HG03520 (cell line): ENCODE measurements around the gene IL17C.

Experiments used
- ATAC-seq: cut with Tn5 transposase; IDR thresholded peaks from one replicate; pipeline ENCODE4 v1.9.1; 2021; ENCODE audit warnings: mild to moderate bottlenecking, moderate library complexity; ENCODE audit not compliant: unreplicated experiment

The IL17C gene, protein sequence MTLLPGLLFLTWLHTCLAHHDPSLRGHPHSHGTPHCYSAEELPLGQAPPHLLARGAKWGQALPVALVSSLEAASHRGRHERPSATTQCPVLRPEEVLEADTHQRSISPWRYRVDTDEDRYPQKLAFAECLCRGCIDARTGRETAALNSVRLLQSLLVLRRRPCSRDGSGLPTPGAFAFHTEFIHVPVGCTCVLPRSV

DNA sequence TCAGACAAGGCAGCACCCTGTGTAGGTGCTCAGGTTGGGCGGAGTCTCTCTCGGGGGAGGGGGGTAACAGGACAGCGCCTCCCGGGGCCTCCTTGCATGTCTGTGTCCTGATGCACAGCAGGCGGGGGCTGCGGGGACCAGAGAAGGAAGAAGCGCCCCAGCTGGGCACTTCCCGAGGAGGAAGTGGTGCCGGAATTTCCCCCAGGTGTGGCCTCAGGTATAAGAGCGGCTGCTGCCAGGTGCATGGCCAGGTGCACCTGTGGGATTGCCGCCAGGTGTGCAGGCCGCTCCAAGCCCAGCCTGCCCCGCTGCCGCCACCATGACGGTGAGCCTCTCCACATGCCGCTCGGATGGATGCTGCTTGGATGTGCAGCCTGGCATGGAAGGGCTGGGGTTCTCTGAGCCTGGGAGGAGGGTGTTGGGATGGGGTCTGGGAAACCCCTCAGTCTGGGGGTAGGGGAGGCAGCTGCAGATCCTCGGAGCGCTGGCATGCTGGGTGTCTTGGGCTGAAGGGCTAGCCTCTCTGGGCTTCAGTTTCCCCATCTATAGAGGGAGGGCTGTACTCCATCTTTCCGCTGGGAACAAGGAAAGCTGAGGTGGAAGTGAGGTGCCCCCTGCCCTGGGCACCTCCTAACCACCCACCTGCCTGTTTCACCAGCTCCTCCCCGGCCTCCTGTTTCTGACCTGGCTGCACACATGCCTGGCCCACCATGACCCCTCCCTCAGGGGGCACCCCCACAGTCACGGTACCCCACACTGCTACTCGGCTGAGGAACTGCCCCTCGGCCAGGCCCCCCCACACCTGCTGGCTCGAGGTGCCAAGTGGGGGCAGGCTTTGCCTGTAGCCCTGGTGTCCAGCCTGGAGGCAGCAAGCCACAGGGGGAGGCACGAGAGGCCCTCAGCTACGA lies at the start of gene IL17C:
Gene IL17C, plus strand, starts transcription at position 250 of the 908 bp plus-strand sequence. Its CDS starts 70 bp downstream, at position 320.
- ATAC-seq, result no peak

DNA sequence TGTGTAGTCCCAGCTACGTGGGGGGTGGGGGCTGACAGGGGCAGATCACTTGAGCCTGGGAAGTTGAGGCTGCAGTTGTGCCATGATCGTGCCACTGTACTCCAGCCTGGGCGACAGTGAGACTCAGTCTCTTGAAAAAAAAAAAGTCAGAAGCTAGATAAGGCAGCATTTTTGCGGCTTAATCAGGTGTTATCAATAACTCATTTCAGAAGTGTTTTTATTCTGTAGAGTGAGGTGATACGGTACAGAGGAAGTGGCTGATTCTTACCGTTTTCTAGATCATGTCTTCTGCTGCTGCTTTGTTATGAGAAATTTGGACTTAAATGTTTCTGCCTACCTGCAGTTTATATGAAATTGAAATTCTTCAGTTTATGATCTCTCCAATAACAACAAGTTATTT lies 49.6 kb upstream of the IL17C start:
- no peak for ATAC-seq

DNA sequence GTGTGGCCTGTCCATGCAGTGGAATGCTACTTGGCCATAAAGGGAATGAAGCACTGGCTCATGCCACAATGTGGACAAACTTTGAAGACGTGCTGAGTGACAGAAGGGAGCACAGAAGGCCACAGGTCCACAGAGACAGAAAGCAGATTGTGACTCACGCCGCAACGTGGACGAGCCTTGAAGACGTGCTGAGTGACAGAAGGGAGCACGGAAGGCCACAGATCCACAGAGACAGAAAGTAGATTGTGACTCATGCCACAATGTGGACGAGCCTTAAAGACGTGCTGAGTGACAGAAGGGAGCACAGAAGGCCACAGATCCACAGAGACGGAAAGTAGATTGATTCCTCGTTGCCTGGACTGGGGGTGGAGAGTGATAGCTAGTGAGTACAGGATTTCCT lies 48.9 kb upstream of the IL17C start:
- no peak for ATAC-seq

DNA sequence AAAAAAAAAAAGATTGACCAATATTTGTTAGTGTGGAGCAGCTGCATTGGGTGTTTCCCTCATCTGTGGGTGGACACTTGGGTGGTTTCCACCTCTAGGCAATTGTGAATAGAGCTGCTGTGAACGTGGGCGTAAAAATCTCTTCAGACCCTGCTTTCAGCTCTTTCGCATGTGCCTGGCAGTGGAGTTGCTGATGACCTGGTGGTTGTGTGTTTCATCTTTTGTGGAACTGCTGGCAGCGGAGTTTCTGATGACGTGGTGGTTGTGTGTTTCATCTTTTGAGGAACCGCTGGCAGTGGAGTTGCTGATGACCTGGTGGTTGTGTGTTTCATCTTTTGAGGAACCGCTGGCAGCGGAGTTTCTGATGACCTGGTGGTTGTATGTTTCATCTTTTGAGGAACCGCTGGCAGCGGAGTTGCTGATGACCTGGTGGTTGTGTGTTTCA lies 46.8 kb upstream of the IL17C start:
- peak; percentile 50 for ATAC-seq

DNA sequence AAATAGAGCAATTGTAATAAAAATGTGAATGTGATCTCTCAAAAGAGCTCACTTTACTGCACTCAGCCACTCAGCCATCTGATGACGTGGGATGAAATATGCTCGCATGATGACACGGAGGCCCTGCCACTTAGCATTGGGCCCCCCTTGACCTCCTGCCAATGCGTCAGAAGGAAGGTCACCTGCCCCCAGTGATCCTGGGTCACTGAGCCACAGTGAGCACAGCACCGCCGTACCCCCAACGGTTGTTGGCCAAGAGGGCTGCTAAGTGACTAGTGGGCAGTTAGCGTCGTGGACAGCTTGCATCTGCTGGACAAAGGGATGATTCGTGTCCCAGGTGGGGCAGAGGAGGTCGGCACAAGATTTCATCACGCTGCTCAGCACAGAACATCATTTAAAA lies 45.3 kb upstream of the IL17C start:
- no peak for ATAC-seq

DNA sequence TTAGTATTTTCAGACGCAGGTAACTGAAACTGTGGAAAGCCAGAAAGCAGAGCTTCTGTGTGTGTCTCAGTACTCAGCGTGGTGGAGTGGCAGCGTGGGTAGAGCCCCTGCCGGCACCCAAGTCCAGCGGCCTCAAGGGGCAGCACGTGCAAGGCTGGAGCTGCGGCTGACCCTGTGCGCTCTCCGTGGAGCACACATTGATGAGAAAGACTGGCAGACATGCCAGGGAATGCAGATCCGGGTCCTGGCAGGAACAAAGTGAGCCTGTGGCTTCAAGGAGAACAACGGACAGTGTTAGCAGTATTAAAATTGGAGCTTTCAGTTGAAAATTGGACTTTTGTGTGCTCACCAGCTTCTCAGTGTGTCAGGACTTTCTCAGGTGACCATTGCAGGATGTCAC lies 44.9 kb upstream of the IL17C start:
- ATAC-seq, result no peak

DNA sequence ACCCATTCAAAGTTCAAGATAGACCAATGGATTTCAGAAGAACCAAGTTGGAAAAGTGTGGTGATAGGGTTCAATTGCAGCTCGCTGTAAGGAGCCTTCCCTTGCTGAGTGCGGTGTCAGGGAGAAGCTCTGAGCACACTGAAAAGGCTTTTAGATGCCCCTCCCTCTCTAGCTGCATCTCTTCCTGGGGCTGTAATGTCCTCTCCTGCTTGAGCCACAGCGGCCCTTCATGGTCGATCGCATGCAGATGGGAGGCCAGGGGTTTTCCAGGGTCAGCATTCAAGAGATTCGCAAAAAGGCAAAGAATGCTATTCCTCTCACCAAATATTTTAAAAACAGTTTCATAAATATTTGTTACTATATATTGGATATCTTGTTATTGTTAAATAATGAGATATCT lies 44.5 kb upstream of the IL17C start:
- ATAC-seq, result no peak

DNA sequence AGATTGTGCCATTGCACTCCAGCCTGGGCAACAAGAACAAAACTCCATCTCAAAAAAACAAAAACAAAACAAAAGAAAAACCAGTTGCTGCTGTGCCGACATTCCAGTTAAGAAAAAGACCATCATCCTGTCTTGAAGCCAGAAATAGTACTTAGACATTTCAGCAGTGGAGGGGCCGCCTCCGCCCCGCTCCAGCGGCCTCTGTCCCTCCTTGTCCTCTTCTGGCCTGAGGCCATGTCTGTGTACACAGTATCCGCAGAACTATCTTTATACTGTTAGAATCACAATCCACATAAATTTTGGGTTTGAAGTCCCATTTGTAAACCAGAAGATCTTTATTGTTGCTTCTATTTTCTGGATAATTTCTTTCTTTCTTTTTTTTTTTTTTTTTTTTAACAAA lies 43.3 kb upstream of the IL17C start:
- ATAC-seq, result no peak

DNA sequence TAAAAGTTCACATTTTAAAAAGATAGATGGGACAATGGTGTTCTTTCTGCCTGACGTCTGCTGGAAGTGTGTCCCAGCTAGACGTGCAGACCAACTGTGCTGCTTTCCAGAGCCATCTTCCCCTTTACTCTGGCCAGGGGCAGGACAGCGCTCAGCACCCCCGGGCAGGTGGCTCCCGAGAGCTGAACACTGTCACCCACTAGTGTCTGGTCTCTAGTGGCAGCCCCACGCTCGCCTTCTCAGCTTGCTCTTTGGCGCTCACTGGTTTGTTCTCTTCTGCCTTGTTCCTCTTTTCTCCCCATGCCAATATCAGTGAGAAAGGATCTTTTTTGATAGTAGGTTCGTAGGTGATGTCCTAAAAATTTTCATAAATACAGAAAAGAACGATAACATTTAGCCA lies 42.5 kb upstream of the IL17C start:
- ATAC-seq, result no peak

DNA sequence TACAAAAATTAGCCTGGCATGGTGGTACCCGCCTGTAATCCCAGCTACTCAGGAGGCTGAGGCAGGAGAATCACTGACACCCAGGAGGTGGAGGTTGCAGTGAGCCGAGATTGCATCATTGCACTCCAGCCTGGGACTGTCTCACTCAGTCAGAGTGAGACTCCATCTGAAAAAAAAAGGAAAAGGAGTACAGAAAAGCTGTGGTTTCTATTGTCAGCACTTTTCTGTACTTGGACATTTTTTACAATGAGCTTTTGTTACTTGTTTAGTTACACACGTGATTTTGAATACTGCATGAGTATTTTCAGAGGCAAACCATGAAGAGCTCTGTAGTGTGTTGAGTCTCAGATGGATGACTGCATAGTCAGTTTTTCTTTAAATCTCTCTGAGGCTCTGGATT lies 41.9 kb upstream of the IL17C start:
- ATAC-seq, result no peak

DNA sequence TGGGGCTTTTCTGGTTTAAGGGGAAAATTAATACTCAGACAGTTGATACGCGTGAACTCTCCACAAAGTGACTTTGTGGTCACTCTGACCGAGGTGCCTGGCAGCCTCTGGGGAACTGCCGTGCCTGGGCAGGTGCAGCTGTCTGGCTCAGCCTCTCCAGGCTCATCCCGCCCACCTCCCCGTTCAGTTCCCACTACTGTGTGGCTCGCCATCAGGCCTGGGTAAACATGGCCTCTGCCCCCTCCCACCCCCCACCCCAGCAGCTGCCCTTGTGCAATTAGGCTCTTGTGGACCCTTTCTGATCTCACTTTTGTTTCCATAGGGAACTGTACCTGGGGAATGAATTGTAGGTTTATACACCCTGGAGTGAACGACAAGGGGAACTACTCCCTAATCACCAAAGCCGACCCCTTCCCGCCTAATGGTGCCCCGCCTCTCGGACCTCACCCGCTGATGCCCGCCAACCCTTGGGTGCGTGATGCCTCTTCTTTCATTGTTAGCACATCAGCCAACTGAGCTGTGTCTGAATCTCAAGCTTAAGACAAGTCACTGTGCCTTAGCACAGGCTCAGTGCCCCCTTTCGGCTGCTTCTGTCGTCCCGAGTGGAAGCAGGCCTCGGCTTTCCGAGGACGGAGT lies 40.4 kb upstream of the IL17C start:
- no peak for ATAC-seq

DNA sequence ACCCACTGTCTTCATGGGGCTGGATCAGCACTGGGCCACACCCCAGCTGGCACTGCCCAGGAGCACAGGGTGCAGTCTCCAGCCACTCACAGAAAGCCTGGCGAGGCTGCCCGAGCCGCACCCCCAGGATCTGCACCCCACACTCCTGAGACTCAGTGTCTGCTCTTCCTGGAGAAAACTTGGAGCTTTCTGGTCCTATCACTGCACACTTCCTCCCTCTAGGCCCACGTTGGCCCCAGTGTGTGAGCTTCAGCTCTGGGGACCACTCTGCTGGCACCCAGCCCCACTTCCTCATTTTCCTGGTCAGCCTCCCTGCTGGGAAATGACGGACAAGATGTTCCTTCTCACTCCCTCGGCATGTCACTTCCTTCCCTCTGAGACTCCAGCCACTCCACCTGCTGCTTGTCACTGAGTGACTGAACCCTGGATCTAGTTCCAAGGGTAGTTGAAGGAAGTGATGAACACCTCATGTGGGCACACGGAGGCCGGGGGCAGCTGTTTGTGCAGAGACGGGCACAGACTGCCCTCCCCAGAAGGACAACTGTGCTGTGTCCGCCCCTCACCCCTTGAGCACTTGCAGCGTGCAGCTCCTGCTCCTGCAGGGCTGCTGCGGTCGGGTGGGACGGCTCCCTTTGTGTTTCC lies 39.2 kb upstream of the IL17C start:
- no peak for ATAC-seq

DNA sequence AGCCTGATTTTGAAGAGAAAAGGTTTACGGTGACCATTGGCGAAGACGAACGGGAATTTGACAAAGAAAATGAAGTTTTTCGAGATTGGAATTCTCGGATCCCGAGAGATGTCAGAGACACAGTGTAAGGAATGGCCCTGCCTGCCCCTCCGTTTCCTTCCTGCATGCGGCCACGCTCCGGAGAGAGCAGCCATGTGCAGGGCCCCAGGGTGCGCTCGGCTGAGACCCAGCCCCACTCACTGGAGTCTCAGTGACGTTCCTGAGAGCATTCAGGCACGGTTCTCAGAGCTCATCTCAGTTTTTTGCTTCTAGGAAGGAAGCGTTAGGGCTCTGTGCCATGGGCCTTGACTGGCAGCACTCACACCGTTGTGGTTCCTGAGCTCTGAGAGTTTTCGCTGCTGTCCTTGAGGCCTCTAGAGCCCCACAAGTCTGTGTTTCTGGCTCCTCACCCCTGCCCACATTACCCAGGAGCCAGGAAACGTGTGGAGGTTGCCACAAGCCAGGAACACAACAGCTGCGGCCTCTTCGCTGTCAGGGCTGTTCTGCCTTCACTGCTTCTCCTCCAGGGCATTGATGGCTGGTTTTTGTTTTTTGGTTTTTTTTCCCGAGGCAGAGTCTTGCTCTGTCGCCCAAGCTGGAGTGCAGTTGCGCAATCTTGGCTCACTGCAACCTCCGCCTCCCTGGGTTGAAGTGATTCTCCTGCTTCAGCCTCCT lies 38.4 kb upstream of the IL17C start:
- ATAC-seq, result no peak

DNA sequence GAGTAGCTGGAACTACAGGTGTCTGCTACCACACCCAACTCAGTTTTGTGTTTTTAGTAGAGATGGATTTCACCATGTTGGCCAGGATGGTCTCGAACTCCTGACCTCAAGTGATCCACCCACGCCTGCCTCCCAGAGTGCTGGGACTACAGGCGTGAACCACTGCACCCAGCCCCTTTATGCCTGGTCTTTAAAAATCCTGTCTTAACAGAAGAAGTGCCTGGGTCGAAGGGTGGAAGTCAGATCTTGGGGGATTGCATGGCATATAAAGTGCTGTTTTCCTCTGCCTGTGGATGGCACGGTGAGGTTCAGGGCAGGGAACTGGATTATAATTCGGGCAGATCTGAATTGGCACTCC lies 37.9 kb upstream of the IL17C start:
- ATAC-seq, result no peak

DNA sequence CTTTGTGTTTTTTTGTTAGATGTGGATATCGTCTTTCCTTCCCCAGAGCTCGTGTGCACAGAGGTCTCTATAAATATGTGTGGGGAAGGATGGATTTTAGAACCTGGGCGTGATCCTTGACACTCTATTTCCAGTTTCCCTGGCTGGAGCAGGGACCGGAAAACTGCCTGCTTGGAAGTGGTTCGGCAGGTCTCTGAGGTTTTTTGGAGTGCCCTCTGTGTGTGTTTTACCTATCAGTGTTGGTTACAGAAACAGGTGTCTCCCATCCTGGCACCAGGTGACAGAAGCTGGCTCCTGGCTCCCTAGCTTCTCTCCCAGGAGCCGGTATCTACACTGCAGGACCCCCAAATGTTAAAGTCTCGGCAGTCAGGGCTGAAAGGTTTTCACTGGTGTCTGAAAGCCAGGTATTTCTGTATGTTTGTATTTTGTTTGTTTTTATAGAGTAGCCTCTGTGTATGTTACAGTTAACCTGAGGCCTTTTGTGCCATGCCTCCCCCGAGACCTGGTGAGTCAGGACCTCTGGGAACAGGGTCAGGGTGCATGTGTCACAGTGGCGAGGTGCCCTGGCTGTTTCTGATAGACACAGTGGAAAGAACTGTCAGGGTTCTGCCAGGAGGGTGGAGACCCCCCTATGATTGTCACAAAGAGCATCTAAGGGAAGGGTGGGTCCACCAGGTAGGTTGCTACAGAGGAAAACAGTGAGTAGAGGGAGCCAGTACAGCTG lies 36.9 kb upstream of the IL17C start:
- no peak for ATAC-seq

DNA sequence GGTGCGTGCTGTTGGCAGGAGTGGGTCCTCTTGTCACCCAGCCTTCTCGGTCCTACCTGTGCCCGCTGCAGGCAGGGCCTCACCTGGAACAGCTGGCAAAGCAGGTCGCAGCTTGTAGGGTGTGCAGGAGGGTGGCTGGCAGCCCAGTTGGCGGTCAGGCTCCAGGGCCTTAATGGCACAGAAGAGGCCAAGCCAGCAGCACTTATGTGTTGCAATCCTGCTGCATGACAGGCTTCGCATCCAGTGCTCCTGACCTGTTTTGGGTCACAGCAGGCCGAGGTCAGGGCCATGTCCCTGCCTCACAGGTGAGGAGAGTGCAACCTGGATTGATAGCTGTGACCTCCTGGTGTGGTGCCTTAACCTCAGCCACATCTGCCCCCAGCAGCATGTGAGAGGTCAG lies 36.3 kb upstream of the IL17C start:
- no peak for ATAC-seq

DNA sequence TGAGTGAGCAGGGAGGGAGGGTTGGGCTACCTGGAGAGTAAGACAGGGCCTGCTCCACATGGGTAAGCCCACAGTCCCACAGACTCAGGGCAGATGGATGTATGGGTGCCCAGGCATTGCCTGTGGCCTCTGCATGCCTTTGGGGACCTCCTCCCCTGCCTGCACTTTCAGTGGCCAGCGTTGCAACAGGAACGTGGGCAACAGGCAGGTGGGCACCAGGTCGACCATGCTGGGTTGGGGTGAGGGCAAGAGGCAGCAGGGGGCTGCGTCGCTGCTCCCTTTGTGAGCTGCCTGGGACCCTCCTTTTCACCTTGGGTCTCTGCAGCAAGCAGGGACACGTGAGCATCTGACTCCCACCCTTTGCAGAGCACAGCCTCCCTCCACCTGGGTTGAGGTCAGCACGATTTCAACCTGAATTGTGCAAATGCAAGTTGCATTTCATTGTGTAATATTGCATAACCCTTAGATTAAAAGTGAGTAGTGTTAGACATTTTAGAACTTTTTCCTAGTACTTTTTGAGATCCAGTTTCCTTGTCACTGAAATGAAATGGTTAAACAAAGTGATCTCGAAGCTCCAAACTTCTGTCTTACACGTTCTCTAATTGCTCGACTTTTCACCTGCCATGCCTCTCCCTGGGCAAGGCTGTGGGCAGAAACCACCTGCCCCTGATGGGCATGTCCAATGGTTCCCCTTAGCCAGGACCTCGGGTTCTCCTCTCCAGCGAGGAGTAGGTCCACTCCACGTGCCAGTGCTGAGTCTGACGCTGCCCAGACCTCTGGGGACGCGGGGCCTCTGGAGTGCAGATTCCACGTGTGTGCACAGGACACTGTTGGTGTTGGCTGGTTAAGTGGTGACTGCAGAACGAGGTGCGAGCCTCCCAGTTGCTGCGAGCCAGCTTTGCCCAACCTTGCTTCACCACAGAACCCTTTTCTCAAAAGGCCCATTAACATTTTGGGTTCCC lies 32.9 kb upstream of the IL17C start:
- ATAC-seq, result no peak

DNA sequence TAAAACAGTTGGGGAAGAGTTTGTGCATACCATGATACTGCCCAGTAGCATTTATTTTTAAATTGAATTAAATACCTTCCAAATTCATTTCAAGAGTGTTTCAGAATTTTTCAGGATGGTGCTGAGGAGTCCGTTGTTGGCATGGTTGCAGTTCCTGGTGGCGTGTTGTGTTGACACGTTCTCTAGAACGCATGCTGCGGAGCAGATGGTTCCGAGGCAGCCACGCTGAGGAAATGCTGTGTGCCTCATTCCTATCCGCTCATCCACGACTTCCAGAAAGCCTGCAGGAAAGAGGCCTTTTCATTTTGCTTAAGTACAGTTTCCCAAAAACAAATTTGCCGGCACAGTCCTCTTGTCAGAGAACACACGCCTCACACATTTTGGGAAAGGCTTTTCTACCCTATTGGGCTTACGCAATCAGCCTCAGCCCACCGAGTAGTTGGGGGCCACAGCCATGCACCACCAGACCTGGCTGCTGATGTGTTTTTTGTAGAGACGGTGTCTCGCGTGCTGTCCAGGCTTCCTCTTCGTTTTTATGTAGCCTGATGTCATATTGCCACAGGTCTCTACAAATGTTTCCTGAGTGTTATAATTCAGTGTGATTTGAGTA lies 32.1 kb upstream of the IL17C start:
- ATAC-seq, result no peak

DNA sequence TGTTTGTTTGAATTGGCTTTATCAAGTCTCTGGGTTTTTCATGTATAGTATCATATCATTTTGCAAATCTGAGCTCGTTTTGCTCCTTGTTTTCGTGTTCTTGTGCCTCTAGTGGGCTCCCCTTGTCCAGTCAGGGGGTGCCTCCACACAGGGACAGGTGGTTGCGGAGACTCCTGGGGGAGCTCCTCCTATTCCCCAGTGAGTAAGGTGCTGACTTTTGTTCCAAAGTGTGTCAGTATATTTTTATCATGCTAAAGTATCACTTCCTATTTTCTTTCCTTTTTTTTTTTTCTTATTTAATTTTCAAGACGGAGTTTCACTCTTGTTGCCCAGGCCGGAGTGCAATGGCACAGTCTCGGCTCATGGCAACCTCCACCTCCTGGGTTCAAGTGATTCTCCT lies 30.3 kb upstream of the IL17C start:
- no peak for ATAC-seq
